OCI-LY3 (cell line): ENCODE measurements around the gene MRPL52.

Experiments
- H2AFZ ChIP-seq: fragments of 200-600, 300-600 bp; shearing (Covaris generic); 2 replicates; pipeline ENCODE4 v1.6.0; 2014; ENCODE audit warnings: antibody characterized with exemption, low read depth, low read length
- H3K27ac ChIP-seq: fragments of 200-600, 300-600 bp; sonication (generic); 2 replicates; pipeline ENCODE4 v1.5.1; 2014; ENCODE audit warnings: mild to moderate bottlenecking, low read length, moderate library complexity, mixed read lengths
- H3K27me3 ChIP-seq: fragments of 200-600, 300-600 bp; sonication (generic); 2 replicates; pipeline ENCODE4 v1.6.1; 2014; ENCODE audit warnings: low read depth, low read length, mixed read lengths
- H3K36me3 ChIP-seq: fragments of 200-600, 300-600 bp; sonication (generic); replicated peaks from 2 replicates; pipeline ENCODE3; 2014; ENCODE audit warnings: low read depth, low read length, mixed read lengths
- H3K4me1 ChIP-seq: fragments of 300-600, 200-600 bp; sonication (generic); 2 replicates; pipeline ENCODE4 v1.6.1; 2014; ENCODE audit warnings: low read length, mixed read lengths
- H3K4me2 ChIP-seq: fragments of 200-600, 300-600 bp; sonication (generic); 2 replicates; pipeline ENCODE4 v1.6.1; 2014; ENCODE audit warnings: low read length, mixed read lengths
- H3K4me3 ChIP-seq: fragments of 300-600, 200-600 bp; sonication (generic); 2 replicates; pipeline ENCODE4 v1.5.1; 2014; ENCODE audit warnings: antibody characterized with exemption, mild to moderate bottlenecking, low read length, moderate library complexity
- H3K79me2 ChIP-seq: fragments of 300-600, 200-600 bp; shearing (Covaris generic); 2 replicates; pipeline ENCODE4 v1.6.1; 2014; ENCODE audit warnings: mild to moderate bottlenecking, low read length, mixed read lengths
- H3K9ac ChIP-seq: fragments of 300-600, 200-600 bp; shearing (Covaris generic); 2 replicates; pipeline ENCODE4 v1.6.0; 2014; ENCODE audit warnings: mild to moderate bottlenecking, low read length, moderate library complexity
- H3K9me3 ChIP-seq: fragments of 200-600, 300-600 bp; shearing (Covaris generic); 2 replicates; pipeline ENCODE4 v1.6.1; 2014; ENCODE audit warnings: low read length, mixed read lengths; ENCODE audit not compliant: insufficient read depth
- H4K20me1 ChIP-seq: fragments of 200-600, 300-600 bp; sonication (generic); 2 replicates; pipeline ENCODE4 v1.6.1; 2016; ENCODE audit warnings: low read length, mixed read lengths; ENCODE audit not compliant: insufficient read depth
- EZH2phosphoT487 ChIP-seq: fragments of 200-600 bp; shearing (Covaris generic); IDR thresholded peaks from 2 replicates; pipeline ENCODE4 v1.6.1; 2018; ENCODE audit warnings: antibody characterized with exemption, mixed run types, low read depth
- TF ChIP-seq, protein P1 (sequence below): fragments of 200-600, 300-600 bp; sonication (generic); IDR thresholded peaks from 2 replicates; pipeline ENCODE4 v1.5.1; 2014; ENCODE audit warnings: antibody characterized with exemption, low read length, low read depth

MRPL52 gene

GRCh38 chr14:22843123-22843925 lies 13.6 kb downstream of the MRPL52 start:
- no peaks in the 10 kb centered on the region for H3K79me2 ChIP-seq
- H3K4me1 ChIP-seq = no peaks in the 10 kb centered on the region
- no peak overlapping the region for H3K4me2 ChIP-seq
- H3K36me3 ChIP-seq = no peaks in the 10 kb centered on the region
- no peaks in the 10 kb centered on the region for H4K20me1 ChIP-seq
- no peak overlapping the region for H2AFZ ChIP-seq
- no peak overlapping the region for H3K27ac ChIP-seq
- H3K9ac ChIP-seq = no peak overlapping the region
- no peak for TF ChIP-seq EZH2phosphoT487
- TF ChIP-seq, protein P1, sequence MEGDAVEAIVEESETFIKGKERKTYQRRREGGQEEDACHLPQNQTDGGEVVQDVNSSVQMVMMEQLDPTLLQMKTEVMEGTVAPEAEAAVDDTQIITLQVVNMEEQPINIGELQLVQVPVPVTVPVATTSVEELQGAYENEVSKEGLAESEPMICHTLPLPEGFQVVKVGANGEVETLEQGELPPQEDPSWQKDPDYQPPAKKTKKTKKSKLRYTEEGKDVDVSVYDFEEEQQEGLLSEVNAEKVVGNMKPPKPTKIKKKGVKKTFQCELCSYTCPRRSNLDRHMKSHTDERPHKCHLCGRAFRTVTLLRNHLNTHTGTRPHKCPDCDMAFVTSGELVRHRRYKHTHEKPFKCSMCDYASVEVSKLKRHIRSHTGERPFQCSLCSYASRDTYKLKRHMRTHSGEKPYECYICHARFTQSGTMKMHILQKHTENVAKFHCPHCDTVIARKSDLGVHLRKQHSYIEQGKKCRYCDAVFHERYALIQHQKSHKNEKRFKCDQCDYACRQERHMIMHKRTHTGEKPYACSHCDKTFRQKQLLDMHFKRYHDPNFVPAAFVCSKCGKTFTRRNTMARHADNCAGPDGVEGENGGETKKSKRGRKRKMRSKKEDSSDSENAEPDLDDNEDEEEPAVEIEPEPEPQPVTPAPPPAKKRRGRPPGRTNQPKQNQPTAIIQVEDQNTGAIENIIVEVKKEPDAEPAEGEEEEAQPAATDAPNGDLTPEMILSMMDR = no peak
- no peaks in the 10 kb centered on the region for H3K27me3 ChIP-seq
- no peaks in the 10 kb centered on the region for H3K9me3 ChIP-seq
- H3K4me3 ChIP-seq = no peak overlapping the region

- no peak overlapping the region for H3K4me3 ChIP-seq
- no peaks in the 10 kb centered on the region for H4K20me1 ChIP-seq
- no peak overlapping the region for H3K27ac ChIP-seq
- no peaks in the 10 kb centered on the region for H3K4me1 ChIP-seq
- H2AFZ ChIP-seq = no peak overlapping the region
- no peaks in the 10 kb centered on the region for H3K9me3 ChIP-seq
- no peaks in the 10 kb centered on the region for H3K79me2 ChIP-seq
- H3K9ac ChIP-seq = no peak overlapping the region
- TF ChIP-seq, protein P1 = no peak
- no peak for TF ChIP-seq EZH2phosphoT487
- H3K36me3 ChIP-seq = no peaks in the 10 kb centered on the region
- H3K27me3 ChIP-seq = no peaks in the 10 kb centered on the region
- no peak overlapping the region for H3K4me2 ChIP-seq
These were observed 14.8 kb downstream of the MRPL52 start for GRCh38 chr14:22844221-22845102.

DNA sequence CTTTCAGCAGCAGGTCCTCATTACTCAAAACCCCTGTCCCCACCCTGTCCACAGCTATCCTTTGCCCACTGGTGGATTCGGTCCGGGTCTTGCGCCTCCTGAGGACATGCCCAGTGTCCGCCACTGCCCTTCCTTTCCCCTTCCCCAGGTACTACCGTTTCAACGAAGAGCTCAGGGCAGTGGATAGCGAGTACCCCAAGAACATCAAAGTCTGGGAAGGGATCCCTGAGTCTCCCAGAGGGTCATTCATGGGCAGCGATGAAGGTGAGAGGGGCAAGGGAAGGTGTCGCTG lies 15.4 kb downstream of the MRPL52 start:
- H3K79me2 ChIP-seq = no peaks in the 10 kb centered on the region
- H3K4me3 ChIP-seq = no peak overlapping the region
- H3K27ac ChIP-seq = no peak overlapping the region
- TF ChIP-seq, protein P1 = no peak
- no peak for TF ChIP-seq EZH2phosphoT487
- H3K36me3 ChIP-seq = no peaks in the 10 kb centered on the region
- no peak overlapping the region for H3K9ac ChIP-seq
- no peaks in the 10 kb centered on the region for H3K9me3 ChIP-seq
- no peaks in the 10 kb centered on the region for H3K27me3 ChIP-seq
- H2AFZ ChIP-seq = no peak overlapping the region
- no peaks in the 10 kb centered on the region for H4K20me1 ChIP-seq
- no peaks in the 10 kb centered on the region for H3K4me1 ChIP-seq
- no peak overlapping the region for H3K4me2 ChIP-seq

GRCh38 chr14:22845821-22846625 lies 16.3 kb downstream of the MRPL52 start:
- no peak overlapping the region for H3K9ac ChIP-seq
- H3K4me1 ChIP-seq = no peaks in the 10 kb centered on the region
- no peaks in the 10 kb centered on the region for H3K79me2 ChIP-seq
- H2AFZ ChIP-seq = no peak overlapping the region
- H3K27ac ChIP-seq = no peak overlapping the region
- H3K27me3 ChIP-seq = no peaks in the 10 kb centered on the region
- no peaks in the 10 kb centered on the region for H4K20me1 ChIP-seq
- H3K4me3 ChIP-seq = no peak overlapping the region
- H3K4me2 ChIP-seq = no peak overlapping the region
- H3K36me3 ChIP-seq = no peaks in the 10 kb centered on the region
- TF ChIP-seq EZH2phosphoT487 = no peak
- TF ChIP-seq, protein P1 = no peak
- no peaks in the 10 kb centered on the region for H3K9me3 ChIP-seq
